Activated T-cell treated with anti-CD3 and anti-CD28 coated beads, Interleukin-2, amount 50 U/mL, for 4 hours (primary cell): ENCODE results near the gene SNRPA1. TPM values are rescaled to one million over a fixed set of nuclear protein-coding genes. Genes with fewer than 3 reads are reported as not detected.

Experiments used
- ATAC-seq, 2 donors: fragments of 200-7000 bp; cut with Tn5 transposase; one replicate each; pipeline ENCODE4 v1.10.0; 2021
- DNase-seq: peaks from one replicate; pipeline ENCODE4 v3.0.0-alpha.2; 2020
- H3K27me3 Mint-ChIP-seq: one replicate; pipeline ENCODE4 v1.8.0; 2021; ENCODE audit warnings: low read depth, mixed read lengths
- H3K36me3 Mint-ChIP-seq: one replicate; pipeline ENCODE4 v1.8.0; 2022; ENCODE audit warnings: mixed read lengths; ENCODE audit not compliant: insufficient read depth
- H3K4me1 Mint-ChIP-seq: one replicate; pipeline ENCODE4 v1.8.0; 2021; ENCODE audit warnings: low read depth, mixed read lengths
- H3K4me3 Mint-ChIP-seq: one replicate; pipeline ENCODE4 v1.8.0; 2021; ENCODE audit warnings: mild to moderate bottlenecking, moderate library complexity, mixed read lengths
- H3K9me3 Mint-ChIP-seq: one replicate; pipeline ENCODE4 v1.8.0; 2021; ENCODE audit warnings: mixed read lengths
- total RNA-seq, 3 donors: library from RNA; stranded (reverse); gene quantifications; one replicate each; pipeline ENCODE4 v1.2.1, GENCODE V29; 2021

SNRPA1 gene
- total RNA-seq, 3 donors from 2014 or later = 229 to 264 (median 233) TPM

GRCh38 chr15:101250873-101251829, 43.9 kb downstream of the SNRPA1 start:
- Mint-ChIP-seq H3K36me3 (peaks cover 22% of the 10 kb centered on the region), H3K4me1 (peaks cover 65% of the 10 kb centered on the region), H3K9me3 (no peaks in the 10 kb centered on the region), H3K4me3 (peak overlapping the region; percentile 90), H3K27me3 (no peaks in the 10 kb centered on the region)
- DNase-seq (no peak), ATAC-seq (peak; percentile 42 to 55)

DNA sequence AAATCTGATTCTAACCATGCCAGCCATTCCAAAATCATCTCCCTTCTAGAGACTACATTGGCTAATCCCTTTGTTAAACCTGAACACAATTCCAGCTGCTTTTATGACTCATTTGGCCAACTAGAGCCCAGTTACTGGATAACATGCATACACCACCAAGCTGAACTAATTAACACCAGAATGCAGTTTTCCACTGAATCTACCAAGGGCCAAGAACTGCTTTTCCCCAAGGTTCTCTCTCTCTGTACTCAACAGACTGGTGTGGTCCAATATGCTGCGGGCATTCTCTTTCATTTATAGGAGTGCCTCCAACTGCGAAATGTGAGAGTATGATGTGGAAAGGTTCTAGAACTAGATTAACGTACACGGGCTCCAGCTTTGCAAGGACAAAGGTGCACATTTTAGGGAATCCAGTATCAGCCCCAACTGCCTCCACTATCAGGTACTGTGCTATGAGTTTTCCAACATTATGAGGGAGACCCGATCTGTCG, 44.7 kb downstream of the SNRPA1 start:
- ATAC-seq = no peak

GRCh38 chr15:101248274-101248673, 46.8 kb downstream of the SNRPA1 start:
- H3K9me3 Mint-ChIP-seq = no peaks in the 10 kb centered on the region
- H3K27me3 Mint-ChIP-seq = no peaks in the 10 kb centered on the region
- H3K4me3 Mint-ChIP-seq = peak overlapping the region; percentile 90
- DNase-seq (no peak), ATAC-seq (no peak)
- peaks cover 39% of the 10 kb centered on the region for H3K36me3 Mint-ChIP-seq
- peaks cover 78% of the 10 kb centered on the region for H3K4me1 Mint-ChIP-seq

More for the DNA sequence above, 44.7 kb downstream of the SNRPA1 start:
- Mint-ChIP-seq H3K4me3 (peak overlapping the region; percentile 90), H3K27me3 (no peaks in the 10 kb centered on the region), H3K4me1 (peaks cover 69% of the 10 kb centered on the region), H3K9me3 (no peaks in the 10 kb centered on the region), H3K36me3 (peaks cover 29% of the 10 kb centered on the region)
- no peak for DNase-seq

DNA sequence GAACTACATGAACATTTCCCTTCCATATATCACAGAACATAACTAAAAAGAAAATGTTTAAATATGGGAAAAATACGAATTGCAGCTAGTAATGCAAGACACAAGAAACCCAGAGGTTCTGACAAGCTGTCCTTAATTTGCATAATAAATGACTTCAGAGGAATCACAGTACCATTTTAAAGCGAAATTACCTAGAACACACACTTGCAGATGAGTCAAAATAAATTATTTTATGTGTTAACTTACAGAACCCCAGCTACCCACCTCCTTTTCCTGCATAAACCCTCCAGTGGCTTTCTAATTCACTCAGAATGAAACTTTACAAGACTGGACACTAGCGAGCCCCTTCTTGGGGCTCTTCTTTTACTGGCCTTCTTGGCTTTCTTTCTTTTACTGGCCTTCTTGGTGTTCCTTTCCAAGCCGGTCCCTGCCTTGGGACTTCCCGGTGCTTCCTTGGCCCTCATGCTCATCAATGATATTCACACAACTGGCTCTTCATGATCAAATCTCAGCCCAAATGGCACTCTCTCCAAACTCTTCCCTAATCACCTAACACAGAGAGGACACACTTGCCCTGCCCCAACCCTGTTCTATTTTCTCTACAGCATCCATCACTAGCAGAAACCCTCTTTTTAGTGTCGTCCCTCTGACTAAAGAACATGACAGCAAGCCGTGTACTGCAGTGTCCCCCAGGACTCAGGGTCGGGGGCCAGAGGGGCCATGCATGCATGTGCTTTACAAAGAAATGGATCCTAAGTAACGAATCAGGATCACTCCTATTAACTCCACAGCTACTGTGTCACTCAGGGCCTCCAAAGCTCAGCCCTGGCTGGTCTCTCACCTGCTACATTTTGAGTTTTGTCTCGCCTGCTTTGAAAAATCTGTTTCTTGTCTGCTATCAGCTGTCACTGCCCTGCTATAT, 48.0 kb downstream of the SNRPA1 start:
- H3K4me3 Mint-ChIP-seq = peak overlapping the region; percentile 90
- H3K36me3 Mint-ChIP-seq = peaks cover 42% of the 10 kb centered on the region
- DNase-seq = no peak
- H3K27me3 Mint-ChIP-seq = no peaks in the 10 kb centered on the region
- no peaks in the 10 kb centered on the region for H3K9me3 Mint-ChIP-seq
- peaks cover 80% of the 10 kb centered on the region for H3K4me1 Mint-ChIP-seq
- peak; percentile 12 to 23 for ATAC-seq

DNA sequence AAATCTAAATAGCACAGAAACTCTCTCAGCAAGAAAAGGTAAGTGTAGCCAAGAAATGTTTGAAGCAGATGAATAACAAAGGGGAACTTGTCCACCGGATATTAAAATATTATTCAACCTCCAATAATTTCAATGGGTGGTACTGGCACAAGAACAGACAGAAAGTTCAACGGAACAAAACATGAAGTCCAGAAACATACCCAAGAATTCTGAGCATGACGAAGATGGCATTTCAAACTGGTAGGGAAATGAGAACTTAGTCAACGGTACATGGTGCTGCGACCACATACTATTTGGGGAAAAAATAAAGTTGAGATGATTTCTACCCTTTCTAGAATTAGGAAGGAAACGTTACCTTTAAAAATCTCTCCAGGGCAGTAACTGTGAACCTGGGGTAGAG, 48.7 kb downstream of the SNRPA1 start:
- Mint-ChIP-seq H3K9me3 (no peaks in the 10 kb centered on the region), H3K27me3 (no peaks in the 10 kb centered on the region), H3K4me1 (peaks cover 85% of the 10 kb centered on the region), H3K36me3 (peaks cover 44% of the 10 kb centered on the region), H3K4me3 (peak overlapping the region; percentile 90)
- DNase-seq (no peak), ATAC-seq (no peak)

DNA sequence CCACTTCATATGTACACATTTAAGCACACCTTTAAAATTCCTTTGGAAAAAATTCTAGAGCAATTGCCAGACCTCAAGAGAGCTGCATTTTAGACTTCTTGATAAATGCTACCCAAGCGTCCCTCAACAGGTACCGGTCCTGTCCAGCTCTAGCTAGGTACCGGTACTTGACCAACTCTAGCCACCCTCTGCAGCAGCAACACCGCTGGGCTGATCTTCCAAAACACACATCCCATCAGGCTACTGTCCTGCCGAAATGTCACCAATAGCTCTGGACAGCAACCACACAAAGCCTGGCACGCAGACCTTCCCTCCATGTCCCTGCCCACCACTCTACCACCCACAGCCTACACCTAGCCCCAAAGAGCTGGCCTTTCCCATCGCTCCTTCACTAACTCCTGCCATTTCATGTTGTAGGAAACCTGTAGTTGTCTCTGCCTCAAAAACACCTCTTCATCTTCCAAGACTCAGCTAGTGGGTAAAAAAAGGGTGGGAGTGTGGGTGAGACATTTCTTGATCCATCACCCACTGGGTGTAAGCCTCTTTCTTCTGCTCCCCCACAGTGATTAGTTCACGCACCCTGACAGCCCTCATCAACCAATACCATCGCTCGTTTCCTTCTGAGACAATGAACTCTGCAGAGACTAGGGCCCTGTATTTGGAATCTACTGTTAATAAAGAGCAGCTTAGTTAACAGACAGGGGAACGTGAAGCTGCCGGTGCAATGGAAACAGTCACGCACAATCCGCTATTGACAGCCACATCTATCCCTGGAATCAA, 50.0 kb downstream of the SNRPA1 start:
- peaks cover 38% of the 10 kb centered on the region for H3K36me3 Mint-ChIP-seq
- no peaks in the 10 kb centered on the region for H3K27me3 Mint-ChIP-seq
- H3K4me3 Mint-ChIP-seq = peak overlapping the region; percentile 90
- no peak for DNase-seq
- H3K9me3 Mint-ChIP-seq = no peaks in the 10 kb centered on the region
- peak in 1 of 2 donors; percentile 15 for ATAC-seq
- peaks cover 89% of the 10 kb centered on the region for H3K4me1 Mint-ChIP-seq

- Mint-ChIP-seq H3K36me3 (peaks cover 33% of the 10 kb centered on the region), H3K4me3 (peak overlapping the region; percentile 90), H3K9me3 (no peaks in the 10 kb centered on the region), H3K27me3 (no peaks in the 10 kb centered on the region), H3K4me1 (peaks cover 90% of the 10 kb centered on the region)
- DNase-seq = no peak
- ATAC-seq = no peak
Observed at GRCh38 chr15:101244036-101244781, 50.8 kb downstream of the SNRPA1 start.

GRCh38 chr15:101243420-101243819, 51.6 kb downstream of the SNRPA1 start:
- ATAC-seq (no peak), DNase-seq (no peak)
- no peaks in the 10 kb centered on the region for H3K9me3 Mint-ChIP-seq
- H3K27me3 Mint-ChIP-seq = no peaks in the 10 kb centered on the region
- H3K36me3 Mint-ChIP-seq = peaks cover 30% of the 10 kb centered on the region
- H3K4me1 Mint-ChIP-seq = peaks cover 92% of the 10 kb centered on the region
- peak overlapping the region; percentile 56 for H3K4me3 Mint-ChIP-seq

GRCh38 chr15:101242999-101243336, 52.1 kb downstream of the SNRPA1 start:
- DNase-seq (no peak), ATAC-seq (no peak)
- Mint-ChIP-seq H3K27me3 (no peaks in the 10 kb centered on the region), H3K9me3 (no peaks in the 10 kb centered on the region), H3K4me1 (peaks cover 89% of the 10 kb centered on the region), H3K36me3 (peaks cover 27% of the 10 kb centered on the region), H3K4me3 (peak overlapping the region; percentile 56)

- no peaks in the 10 kb centered on the region for H3K27me3 Mint-ChIP-seq
- H3K9me3 Mint-ChIP-seq = no peaks in the 10 kb centered on the region
- peaks cover 85% of the 10 kb centered on the region for H3K4me1 Mint-ChIP-seq
- ATAC-seq (peak; percentile 69 to 74), DNase-seq (no peak)
- peak overlapping the region; percentile 56 for H3K4me3 Mint-ChIP-seq
- H3K36me3 Mint-ChIP-seq = peaks cover 24% of the 10 kb centered on the region
Observed at GRCh38 chr15:101242160-101242998, 52.7 kb downstream of the SNRPA1 start.

DNA sequence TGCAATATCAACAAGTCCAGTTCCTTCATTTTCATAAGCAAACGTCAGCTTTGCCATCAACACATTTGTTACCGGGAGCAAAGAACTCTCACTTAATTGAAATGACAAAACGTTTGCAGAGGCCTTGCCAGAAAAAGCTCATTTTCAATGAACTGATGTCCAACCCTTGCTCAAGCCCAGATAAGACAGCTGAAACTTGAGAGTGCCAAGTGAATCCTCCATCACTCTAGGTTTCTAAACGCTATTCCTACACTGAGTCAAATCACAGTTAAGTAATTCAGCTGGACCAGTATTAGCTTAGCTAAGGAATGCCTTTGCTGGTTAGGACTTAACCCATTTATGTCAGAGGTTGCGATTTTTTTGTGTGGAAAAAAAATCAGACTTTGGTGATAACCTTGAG, 54.7 kb downstream of the SNRPA1 start:
- H3K4me1 Mint-ChIP-seq = peaks cover 71% of the 10 kb centered on the region
- H3K9me3 Mint-ChIP-seq = no peaks in the 10 kb centered on the region
- ATAC-seq (no peak), DNase-seq (no peak)
- no peak overlapping the region for H3K4me3 Mint-ChIP-seq
- H3K27me3 Mint-ChIP-seq = no peaks in the 10 kb centered on the region
- peaks cover 22% of the 10 kb centered on the region for H3K36me3 Mint-ChIP-seq

GRCh38 chr15:101239724-101240136, 55.3 kb downstream of the SNRPA1 start:
- Mint-ChIP-seq H3K4me3 (peak overlapping the region; percentile 55), H3K4me1 (peaks cover 65% of the 10 kb centered on the region), H3K9me3 (no peaks in the 10 kb centered on the region), H3K36me3 (peaks cover 25% of the 10 kb centered on the region), H3K27me3 (no peaks in the 10 kb centered on the region)
- peak; percentile 6 to 11 for ATAC-seq
- no peak for DNase-seq
